ENCODE measurements around the gene LCE3E. TPM values are rescaled to one million over a fixed set of nuclear protein-coding genes. Genes with fewer than 3 reads are reported as not detected.

The LCE3E gene
- total RNA-seq, 2 experiments from 2014 or later, result not detected

DNA sequence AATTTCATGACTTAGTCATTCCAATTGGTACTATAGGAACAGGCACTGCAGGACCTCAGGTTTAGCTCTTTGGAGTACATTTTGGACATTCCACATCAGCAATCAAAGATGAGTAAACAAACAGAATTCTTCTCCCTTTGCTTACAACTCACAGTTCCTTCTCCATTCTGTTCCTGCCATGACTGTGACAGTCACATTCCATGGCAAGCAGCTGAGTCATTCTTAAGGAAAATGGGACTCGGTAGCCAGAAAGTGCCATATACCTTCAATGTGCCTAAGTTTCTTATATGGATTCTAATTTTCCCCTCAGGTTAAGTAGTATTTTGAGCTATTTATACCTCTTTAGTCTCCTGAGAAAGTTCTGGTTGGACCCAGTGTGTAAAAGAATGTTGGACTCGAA is 26.7 kb downstream of the LCE3E start:
- ChIA-PET POLR2A (no interaction called here), CTCF (no interaction called here)
- Mint-ChIP-seq H3K4me3 (no peak overlapping the region), H3K27me3 (no peaks in the 10 kb centered on the region), H3K36me3 (ENCODE audit: low read depth) (no peaks in the 10 kb centered on the region), H3K4me1 (no peaks in the 10 kb centered on the region), H3K27ac (no peak overlapping the region), H3K9me3 (no peaks in the 10 kb centered on the region)
- DNase-seq, result no peak

DNA sequence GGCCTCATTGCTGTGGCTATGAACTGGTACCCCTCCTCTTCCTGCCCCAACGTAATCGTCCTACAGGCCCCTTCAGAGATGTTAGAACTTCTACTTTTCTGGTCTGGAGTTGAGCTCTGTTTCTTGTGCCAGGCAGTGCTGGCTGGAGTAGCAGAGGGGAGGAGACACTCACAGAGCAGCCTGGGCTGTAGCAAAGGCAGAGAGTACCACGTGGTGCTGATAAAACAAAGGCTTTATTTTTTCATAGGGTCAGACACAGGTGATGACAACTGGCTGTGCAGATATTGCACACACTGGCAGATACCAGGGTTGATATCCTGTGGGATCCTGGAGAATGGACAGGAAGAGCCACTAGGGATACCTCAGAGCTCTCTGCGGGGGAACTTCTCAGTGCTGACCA is 29.1 kb downstream of the LCE3E start:
- Mint-ChIP-seq H3K4me3 (no peak overlapping the region), H3K4me1 (no peaks in the 10 kb centered on the region), H3K36me3 (ENCODE audit: low read depth) (no peaks in the 10 kb centered on the region), H3K27ac (no peak overlapping the region), H3K9me3 (no peaks in the 10 kb centered on the region), H3K27me3 (no peaks in the 10 kb centered on the region)
- ChIA-PET POLR2A (no interaction called here), CTCF (no interaction called here)
- no peak for DNase-seq

DNA sequence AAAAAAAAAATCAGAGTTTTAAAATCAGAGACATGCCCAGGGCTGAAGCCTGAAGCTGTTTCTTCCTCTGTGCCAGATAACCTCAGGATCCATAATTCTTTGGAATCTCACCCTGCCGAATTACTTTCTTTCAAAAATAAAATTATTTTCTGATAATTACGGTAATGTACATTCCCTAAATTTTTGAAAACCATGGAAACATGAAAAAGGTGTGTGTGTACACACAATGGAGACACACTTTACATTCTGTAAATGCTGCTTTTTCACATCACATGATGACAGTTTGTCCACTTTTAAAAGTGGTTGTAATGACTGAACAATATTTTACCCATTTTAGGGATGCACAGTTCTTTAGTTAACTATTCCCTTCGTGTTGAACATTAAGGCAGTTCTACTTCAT is 30.8 kb downstream of the LCE3E start:
- no peak for DNase-seq
- Mint-ChIP-seq H3K9me3 (no peaks in the 10 kb centered on the region), H3K27me3 (peaks cover 6% of the 10 kb centered on the region), H3K4me3 (no peak overlapping the region), H3K27ac (no peak overlapping the region), H3K36me3 (ENCODE audit: low read depth) (no peaks in the 10 kb centered on the region), H3K4me1 (no peaks in the 10 kb centered on the region)
- CTCF ChIA-PET, result interaction anchor here (0.6 kb wide), 1 partner anchor 972 kb away, joined by 3 read pairs; no protein-coding TSS in a partner anchor
- POLR2A ChIA-PET, result no interaction called here

DNA sequence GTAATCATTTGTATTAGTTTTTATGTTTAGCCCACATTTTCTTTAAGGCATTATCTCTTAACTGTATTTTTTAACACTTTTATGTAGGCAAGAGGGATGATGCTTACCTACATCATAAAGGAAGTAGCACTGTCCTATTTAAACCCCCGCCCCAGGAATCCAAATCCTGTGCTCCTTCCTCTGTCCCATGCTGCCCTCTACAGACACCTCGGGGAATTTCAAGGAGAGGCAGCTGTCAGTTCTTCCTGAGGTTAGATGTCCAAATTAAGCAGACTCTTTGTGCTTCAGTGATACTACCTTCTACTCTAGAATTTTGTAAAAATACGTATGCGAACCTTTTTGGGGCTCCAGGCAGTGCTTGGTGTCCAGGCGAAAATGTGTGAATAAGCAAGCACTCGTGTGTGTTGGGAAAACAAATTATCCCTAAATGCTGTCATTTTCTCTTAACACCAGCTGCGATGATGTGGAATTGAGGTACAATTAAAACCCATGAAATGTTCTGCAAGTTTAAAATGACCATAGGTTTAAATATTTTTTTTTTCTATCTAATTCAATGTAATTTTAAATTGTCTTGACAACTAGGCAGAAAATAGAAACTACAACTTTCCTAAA is 33.1 kb downstream of the LCE3E start:
- Mint-ChIP-seq H3K4me3 (no peak overlapping the region), H3K9me3 (no peaks in the 10 kb centered on the region), H3K27me3 (peaks cover 22% of the 10 kb centered on the region), H3K27ac (no peak overlapping the region), H3K36me3 (ENCODE audit: low read depth) (no peaks in the 10 kb centered on the region), H3K4me1 (no peaks in the 10 kb centered on the region)
- ChIA-PET CTCF (no interaction called here), POLR2A (no interaction called here)
- peak; percentile 40 for DNase-seq

DNA sequence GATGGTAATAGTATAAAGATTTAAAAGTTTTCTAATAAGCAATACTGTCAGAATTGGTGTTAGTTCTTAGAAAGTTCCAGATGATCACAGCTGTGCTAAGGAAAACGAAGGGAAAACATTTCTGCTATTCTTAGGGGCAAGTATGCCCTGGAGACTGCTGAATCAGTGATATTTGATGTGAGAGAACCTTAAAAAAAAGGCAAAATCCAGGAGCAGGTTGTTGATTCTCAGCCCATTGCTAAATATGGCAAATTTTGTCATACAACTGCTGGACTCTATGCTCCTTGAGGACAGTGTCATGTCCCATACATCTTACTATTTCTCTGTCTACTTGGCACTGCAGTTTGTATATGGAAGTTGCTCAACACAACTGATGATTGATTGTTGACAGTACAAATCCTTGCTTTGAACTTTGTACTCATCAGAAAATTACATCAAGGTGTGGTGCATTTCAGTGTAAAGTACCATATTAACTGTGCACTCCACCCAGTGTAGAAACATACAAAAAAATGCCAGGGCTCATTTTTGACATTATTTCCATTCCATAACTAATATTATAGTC is 41.4 kb downstream of the LCE3E start:
- peaks cover 28% of the 10 kb centered on the region for H3K27me3 Mint-ChIP-seq
- ChIA-PET POLR2A (no interaction called here), CTCF (no interaction called here)
- no peaks in the 10 kb centered on the region for H3K9me3 Mint-ChIP-seq
- DNase-seq, result no peak
- no peaks in the 10 kb centered on the region for H3K36me3 Mint-ChIP-seq (ENCODE audit: low read depth)
- no peak overlapping the region for H3K4me3 Mint-ChIP-seq
- H3K27ac Mint-ChIP-seq, result no peak overlapping the region
- H3K4me1 Mint-ChIP-seq, result no peaks in the 10 kb centered on the region

DNA sequence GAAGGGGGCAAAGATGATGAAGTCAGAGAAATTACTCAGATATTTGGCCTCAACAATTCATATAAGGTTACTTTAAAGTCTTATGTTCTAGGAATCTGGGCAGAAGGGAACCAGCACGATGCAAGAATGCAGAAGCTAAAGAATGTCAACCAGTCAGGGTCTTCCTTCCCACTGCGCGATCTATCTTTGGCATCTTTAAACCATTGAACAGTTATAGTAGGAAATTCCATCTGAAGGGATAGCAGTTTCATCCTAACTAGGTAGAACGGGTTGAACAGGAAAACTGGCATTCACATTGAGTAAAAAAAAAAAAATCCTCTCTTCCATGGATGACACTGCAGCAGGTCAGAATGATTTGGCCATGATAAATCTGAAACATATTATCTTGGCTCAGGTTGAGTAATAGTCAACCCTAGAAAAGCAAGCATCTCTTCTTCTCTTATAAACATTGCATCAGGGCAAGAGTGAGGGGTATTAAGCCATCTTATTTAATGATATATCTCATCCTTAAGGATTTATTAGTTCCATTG is 46.0 kb downstream of the LCE3E start:
- Mint-ChIP-seq H3K36me3 (ENCODE audit: low read depth) (no peaks in the 10 kb centered on the region), H3K27me3 (peaks cover 32% of the 10 kb centered on the region), H3K9me3 (no peaks in the 10 kb centered on the region), H3K27ac (no peak overlapping the region), H3K4me3 (no peak overlapping the region), H3K4me1 (no peaks in the 10 kb centered on the region)
- DNase-seq, result no peak
- ChIA-PET CTCF (interaction anchor here (0.7 kb wide), 1 partner anchor 8 kb away, joined by 3 read pairs; no protein-coding TSS in a partner anchor), POLR2A (no interaction called here)

DNA sequence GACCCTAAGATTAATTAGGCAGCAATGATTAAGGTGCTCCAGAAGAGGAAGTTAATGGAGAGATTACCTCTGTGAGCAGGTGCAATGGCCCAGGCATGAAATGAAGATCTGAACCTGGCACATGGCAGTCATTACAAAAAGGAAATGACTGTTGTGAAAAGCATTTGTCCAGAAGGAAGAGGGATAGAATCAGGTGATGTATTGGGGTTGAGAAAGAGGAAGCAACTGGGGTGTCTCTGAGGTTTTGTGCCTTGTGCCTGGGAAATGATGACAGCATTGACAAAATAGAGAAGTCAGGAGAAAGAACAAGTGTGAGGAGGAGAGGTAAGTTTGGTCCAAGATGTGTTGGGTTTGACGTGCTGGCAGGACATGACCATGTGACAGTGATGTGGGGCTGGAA is 46.7 kb downstream of the LCE3E start:
- Mint-ChIP-seq H3K36me3 (ENCODE audit: low read depth) (no peaks in the 10 kb centered on the region), H3K27me3 (peaks cover 34% of the 10 kb centered on the region), H3K4me3 (no peak overlapping the region), H3K4me1 (peaks cover 1% of the 10 kb centered on the region), H3K27ac (no peak overlapping the region), H3K9me3 (no peaks in the 10 kb centered on the region)
- ChIA-PET CTCF (no interaction called here), POLR2A (no interaction called here)
- DNase-seq, result no peak

DNA sequence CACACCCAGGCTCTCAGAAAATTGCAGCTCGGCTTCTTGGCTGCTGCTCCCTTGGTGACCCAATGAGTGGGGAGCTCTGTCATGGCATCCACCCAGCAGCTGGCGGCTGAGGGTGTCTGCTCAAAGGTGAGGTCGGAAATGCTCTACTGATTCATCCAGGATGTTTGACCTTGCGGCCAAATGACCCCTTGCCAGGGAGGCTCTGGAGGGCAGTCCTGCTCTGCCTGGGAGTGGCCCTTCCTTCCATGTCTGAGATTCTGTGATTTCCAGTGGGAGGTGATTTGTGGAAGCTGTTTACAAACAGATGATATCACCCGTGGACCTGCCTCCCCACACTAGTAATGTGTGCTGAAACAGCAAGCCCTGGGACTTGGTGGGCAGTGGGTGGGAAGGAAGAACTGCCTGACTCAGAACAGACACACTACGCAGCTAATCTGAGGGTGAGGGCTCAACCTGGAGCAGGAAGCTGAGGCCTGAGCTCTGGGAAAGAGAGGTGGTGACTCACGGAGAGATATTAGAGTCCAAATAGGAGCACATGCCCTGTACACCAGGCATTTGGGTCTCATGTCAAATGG is 49.3 kb downstream of the LCE3E start:
- Mint-ChIP-seq H3K4me1 (peaks cover 1% of the 10 kb centered on the region), H3K27ac (no peak overlapping the region), H3K36me3 (ENCODE audit: low read depth) (no peaks in the 10 kb centered on the region), H3K4me3 (no peak overlapping the region), H3K9me3 (no peaks in the 10 kb centered on the region), H3K27me3 (peaks cover 45% of the 10 kb centered on the region)
- no peak for DNase-seq
- POLR2A ChIA-PET, result no interaction called here
- CTCF ChIA-PET, result no interaction called here

DNA sequence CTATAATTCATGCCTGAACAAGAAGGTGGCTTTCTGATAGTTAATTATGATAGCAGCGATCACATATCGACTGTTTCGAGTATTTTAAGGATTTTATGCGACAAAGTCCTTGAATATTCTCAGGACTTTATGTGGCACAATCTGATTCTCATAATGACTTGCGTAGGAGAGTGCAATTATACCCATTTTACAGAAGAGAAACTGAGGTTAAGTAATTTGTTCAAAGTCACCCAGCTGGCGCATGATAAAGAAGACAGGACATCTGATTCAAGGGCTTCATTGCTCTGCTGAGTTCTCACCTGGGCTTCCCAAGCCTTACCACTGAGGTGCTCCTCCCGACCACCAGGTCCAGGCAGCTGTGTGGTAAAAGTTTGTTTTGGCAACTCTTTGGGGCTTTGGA is 50.5 kb downstream of the LCE3E start:
- Mint-ChIP-seq H3K4me1 (peaks cover 1% of the 10 kb centered on the region), H3K4me3 (no peak overlapping the region), H3K36me3 (ENCODE audit: low read depth) (no peaks in the 10 kb centered on the region), H3K27ac (no peak overlapping the region), H3K9me3 (no peaks in the 10 kb centered on the region), H3K27me3 (peaks cover 52% of the 10 kb centered on the region)
- ChIA-PET POLR2A (no interaction called here), CTCF (no interaction called here)
- no peak for DNase-seq

Other genes with a start within 250 kb of the LCE3E start
- gene FLG, start 241.5 kb downstream of the LCE3E start, total RNA-seq, result not detected
- gene FLG2, start 206.8 kb downstream of the LCE3E start, total RNA-seq, result not detected
- gene CRNN, start 152.5 kb downstream of the LCE3E start, total RNA-seq, result not detected
- not detected for gene LCE5A, start 56.0 kb downstream of the LCE3E start, total RNA-seq
- not detected for gene CRCT1, start 52.3 kb downstream of the LCE3E start, total RNA-seq
- not detected for gene LCE3D, start 13.7 kb upstream of the LCE3E start, total RNA-seq
- gene LCE3C, start 33.5 kb upstream of the LCE3E start, total RNA-seq, result not detected
- not detected for gene LCE3B, start 47.0 kb upstream of the LCE3E start, total RNA-seq
- gene LCE3A, start 56.3 kb upstream of the LCE3E start, total RNA-seq, result not detected
- gene LCE2D, start 96.6 kb upstream of the LCE3E start, total RNA-seq, result not detected
- not detected for gene LCE2C, start 108.5 kb upstream of the LCE3E start, total RNA-seq
- gene LCE2B, start 119.3 kb upstream of the LCE3E start, total RNA-seq, result not detected
- gene LCE2A, start 131.6 kb upstream of the LCE3E start, total RNA-seq, result not detected
- gene LCE4A, start 141.4 kb upstream of the LCE3E start, total RNA-seq, result not detected
- not detected for gene KPRP, start 191.2 kb upstream of the LCE3E start, total RNA-seq
- not detected for gene LCE1F, start 208.4 kb upstream of the LCE3E start, total RNA-seq
- not detected for gene LCE1E, start 219.5 kb upstream of the LCE3E start, total RNA-seq
- gene LCE1D, start 229.9 kb upstream of the LCE3E start, total RNA-seq, result not detected
- not detected for gene LCE1C, start 239.9 kb upstream of the LCE3E start, total RNA-seq
- gene LCE1B, start 245.2 kb upstream of the LCE3E start, total RNA-seq, result not detected